ENCODE data around the gene TMEM263.

DNA sequence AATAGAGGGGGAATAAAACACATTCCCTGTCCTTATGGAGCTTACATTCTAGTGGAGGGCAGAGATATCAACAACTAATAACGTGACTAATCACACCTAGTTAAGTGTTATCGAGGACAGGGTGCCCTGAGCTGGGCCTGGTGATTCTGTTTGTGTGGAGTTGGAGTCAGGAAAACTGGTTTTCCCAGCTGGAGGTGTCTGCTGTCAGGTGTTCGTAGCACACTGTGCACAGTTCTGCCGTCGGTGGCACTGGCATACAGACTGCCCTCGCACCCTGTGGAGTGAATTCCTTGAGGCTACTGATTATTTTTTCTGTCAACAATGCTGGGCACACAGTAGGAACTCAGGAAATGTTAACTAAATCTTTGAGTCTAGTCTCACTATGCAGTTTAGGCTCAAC, 32.1 kb downstream of the TMEM263 start:
- TF ChIP-seq POLR2A (IDR thresholded peaks at IDR 0.05) = no peak
- TF ChIP-seq, protein P1, sequence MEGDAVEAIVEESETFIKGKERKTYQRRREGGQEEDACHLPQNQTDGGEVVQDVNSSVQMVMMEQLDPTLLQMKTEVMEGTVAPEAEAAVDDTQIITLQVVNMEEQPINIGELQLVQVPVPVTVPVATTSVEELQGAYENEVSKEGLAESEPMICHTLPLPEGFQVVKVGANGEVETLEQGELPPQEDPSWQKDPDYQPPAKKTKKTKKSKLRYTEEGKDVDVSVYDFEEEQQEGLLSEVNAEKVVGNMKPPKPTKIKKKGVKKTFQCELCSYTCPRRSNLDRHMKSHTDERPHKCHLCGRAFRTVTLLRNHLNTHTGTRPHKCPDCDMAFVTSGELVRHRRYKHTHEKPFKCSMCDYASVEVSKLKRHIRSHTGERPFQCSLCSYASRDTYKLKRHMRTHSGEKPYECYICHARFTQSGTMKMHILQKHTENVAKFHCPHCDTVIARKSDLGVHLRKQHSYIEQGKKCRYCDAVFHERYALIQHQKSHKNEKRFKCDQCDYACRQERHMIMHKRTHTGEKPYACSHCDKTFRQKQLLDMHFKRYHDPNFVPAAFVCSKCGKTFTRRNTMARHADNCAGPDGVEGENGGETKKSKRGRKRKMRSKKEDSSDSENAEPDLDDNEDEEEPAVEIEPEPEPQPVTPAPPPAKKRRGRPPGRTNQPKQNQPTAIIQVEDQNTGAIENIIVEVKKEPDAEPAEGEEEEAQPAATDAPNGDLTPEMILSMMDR (IDR thresholded peaks at IDR 0.05) = no peak
